Activated T-cell treated with anti-CD3 and anti-CD28 coated beads for 24 hours (primary cell): Measurements from ENCODE around the gene FBXW12.
"Not testable (repeated sequence)": the region's sequence is repeated elsewhere in the genome, so short reads cannot be mapped to it uniquely, and the experiment has no call there.

Experiments
- DNase-seq: peaks from one replicate; pipeline ENCODE4 v3.0.0-alpha.2; 2020; ENCODE audit warnings: low read depth

FBXW12 gene

DNA sequence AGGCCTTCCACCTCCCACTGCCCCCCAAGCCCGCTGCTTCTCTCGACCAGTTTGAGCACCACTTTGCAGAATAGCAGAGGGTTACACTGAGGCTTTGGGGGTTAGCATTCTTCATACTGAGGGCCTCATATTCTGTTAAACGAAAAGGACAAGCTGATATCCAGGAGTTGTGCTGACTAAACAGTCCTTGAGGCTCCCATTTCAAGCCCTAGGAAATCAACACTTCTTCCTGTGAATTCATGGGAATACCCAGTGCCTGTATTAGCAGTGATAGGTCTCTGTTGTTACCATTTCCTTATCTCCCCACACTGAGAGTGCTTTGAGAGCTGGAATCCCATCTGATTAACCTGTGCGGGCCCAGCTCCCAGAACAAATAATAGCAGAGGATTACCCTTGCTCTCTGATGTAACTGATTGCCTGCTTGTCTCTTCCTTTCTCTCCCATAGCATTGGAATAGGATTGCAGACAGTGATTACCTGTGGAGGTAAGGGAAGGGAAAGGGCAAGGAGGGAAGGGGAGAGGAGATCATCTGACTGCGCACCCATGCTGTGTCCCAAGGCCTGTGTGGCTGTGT lies 930 bp downstream of the FBXW12 start:
- no peak for DNase-seq

DNA sequence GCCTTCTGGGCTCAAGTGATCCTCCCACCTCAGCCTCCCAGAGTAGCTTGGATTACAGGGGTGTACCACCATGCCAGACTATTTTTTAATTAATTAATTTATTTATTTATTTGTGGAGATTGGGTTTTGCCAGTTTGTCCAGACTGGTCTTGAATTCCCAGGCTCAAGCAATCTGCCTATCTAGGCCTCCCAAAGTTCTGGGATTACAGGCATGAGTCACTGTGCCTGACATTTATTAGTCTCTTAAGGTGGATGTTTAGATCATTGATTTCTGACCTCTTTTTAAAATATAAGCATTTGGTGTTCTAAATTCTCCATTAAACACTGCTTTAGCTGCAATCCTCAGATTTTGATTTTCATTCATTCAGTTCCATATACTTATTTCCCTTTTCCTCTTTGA lies 15.6 kb downstream of the FBXW12 start:
- DNase-seq = no peak

DNA sequence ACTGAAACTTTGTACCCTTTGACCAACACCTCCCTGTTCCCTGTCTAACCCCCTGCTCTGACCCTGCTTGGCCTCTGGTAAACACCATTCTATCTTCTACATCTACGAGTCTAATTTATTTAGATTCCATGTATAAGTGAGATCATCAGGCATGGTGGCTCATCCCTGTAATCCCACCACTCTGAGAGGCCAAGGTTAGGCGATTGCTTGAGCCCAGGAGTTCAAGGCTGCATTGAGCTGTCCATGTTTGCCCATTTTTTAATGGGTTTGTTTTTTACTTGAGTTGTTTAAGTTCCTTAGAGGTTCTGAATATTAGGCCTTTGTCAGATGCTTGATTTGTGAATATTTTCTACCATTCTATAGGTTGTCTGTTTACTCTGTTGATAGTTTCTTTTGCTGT lies 16.9 kb downstream of the FBXW12 start:
- DNase-seq = no peak

DNA sequence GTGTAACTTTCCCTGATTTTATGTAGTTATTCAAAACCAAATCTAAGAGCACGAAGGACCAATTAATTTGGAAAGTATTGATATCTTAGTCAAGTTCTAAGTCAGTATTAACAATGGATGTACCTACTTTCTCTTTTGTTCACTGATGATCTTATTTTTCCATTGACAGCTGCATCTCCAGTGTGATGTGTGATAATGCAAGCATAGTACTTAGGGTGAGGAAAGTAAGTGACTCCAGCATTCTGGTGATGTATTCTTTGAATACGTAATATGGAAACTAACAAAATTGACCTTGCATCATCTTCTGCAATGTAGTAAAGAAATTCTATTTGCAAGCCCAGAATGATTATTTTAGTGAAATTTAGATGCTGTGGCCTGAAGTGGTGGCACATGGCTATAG lies 22.4 kb downstream of the FBXW12 start:
- DNase-seq = no peak

DNA sequence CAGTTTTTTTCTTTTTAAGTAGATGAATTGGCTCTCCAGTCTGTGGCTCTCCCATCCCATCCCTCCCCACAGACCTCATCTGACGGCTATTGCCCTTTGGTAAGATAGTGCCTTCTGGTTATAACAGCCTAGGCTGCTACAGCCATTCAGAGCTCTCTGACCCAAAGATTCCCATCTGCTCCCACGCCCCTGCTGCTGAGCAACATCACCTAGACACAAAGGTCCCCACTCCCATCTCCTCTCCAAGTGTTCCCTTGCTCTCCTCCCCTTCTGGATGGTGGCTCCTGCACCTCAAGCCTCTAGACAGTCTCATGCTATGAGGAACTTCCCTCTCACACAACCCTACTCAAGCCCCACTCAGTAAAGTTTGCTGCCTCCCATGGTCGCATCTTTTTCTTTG lies 23.7 kb downstream of the FBXW12 start:
- DNase-seq = no peak

DNA sequence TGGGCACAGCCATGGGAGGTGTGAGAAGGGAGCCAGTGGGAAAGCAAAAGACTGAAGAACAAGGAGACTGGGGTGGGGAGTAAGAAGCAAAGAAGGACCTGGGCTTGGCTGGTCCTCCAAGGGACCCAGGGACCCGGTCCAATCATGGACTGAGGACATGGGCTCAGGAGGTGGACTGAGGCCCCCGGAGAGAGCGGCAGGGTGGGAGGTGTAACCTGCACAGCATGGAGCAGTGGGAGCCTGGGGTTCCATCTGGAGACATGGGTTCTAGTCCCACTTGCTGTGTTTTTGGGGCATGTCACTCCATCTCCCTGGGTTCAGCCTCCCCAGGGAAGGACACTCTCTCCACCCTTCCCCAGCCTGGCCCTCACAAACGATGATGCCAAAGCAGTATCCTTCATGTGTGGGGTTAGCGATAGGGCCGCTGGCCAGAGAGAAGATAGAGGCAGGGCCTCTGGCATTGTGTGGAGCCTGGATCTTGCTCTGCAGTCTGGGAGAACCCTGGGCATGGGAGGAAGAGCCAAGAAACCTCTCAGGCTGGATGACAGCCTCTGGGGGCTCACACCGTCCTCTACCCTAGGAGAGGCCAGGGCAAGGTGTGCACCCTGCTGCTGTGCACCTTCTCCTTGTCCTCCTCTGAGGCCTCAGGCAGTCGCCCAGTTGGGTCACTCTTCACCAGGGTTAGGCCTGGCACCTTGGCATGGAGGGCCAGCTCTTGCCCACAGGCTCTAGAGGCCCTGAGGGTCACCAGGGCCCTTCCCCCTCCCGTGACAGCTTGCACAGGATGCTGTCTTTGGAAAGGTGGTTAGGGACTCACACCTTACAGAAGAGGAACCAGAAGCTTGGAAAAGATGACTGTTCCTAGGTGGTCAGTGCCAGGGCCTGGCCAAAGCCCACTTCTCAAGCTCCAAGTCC lies 26.0 kb downstream of the FBXW12 start:
- DNase-seq = no peak

DNA sequence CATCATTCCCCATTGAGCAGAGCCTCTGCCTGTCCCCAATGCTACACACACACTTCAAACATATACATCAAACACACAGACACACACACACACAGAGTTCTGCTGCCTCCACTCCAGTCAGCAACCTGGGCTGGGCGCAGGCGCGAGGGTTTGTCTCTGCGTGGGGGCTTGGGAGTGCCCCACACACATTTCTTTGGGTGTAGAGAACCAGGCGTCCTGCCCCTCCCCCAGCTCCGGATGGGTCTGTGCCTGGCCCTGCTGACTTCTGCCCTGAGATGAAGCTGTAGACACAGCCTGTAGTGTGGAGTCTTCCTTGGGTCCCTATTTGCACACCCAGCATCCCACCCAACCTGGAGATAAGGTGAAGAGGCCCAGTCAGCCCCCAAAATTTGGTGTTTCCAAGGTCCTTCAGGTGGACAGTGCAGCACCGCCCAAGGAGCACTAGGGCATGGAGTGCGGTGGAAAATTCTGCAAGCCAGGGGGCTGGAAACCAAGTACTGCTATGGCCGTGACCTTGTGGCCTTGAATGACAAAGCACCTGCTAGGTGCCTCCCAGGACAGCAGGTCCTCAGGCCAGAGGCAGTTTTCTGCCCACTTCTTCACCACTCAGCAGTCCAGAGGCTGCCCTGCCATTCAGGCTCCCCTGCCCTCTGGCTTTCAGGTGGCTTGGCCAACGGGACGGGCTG lies 26.8 kb downstream of the FBXW12 start:
- no peak for DNase-seq

DNA sequence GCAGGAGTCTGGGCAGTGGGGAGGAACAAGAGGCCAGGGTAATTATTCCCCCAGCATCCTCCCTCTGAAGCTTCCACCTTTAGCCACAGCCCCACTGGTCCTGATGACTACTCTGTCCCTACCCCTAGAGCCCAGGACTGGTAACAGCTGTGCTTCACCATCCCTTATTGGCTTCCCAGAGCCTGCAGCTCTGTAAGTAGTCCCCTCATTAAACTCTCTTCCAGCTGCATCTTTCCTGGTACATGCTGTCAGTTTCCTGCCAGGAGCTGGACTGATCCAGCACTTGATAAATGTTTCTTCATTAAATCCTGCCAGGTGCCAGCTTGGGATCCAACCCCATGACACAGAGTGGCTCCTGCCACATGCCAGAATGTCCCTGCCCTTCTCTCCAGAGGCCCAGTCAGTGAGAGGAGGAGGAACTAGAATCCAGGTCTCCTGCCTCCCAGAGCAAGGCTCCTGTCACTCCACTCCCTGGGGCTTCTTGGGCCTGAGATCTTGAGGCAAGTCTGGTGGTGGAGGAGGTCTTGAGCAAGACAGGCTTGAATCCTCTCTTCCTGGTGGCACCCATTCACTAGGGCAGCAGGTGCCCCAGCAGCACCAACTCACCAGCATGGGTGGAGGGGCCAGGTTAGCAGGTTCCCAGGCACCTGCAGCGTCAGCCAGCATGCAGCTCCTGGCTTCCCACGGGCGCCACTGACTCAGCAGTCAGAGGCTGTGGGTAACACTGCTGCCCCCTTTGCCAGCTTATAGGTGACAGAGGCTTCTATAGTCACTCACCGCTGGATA lies 27.6 kb downstream of the FBXW12 start:
- no peak for DNase-seq

DNA sequence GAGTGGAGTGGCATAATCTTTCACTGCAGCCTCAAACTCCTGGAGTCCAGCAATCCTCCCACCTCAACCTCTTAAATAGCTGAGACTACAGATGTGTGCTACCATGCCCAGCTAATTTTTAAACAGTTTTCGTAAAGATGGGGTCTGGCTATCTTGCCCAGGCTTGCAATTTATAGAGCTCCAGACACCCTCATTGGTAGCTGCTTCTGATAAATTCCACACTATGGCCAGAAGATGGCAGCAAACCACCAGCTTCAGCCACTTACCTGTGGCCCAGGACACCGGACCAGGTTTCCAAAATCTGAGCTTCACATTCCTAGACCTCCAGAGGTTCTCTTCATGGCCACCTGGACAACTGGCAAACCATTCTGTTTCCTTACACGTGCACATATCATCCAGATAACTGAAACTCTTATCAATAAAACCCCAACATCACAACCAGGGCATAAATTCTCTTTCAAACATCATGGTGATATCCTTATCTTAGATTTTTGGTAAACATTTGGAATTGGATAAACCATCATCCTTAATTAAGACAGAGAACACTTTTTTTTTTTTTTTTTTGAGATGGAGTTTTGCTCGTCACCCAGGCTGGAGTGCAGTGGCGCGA lies 28.9 kb downstream of the FBXW12 start:
- DNase-seq = peak; percentile 44

DNA sequence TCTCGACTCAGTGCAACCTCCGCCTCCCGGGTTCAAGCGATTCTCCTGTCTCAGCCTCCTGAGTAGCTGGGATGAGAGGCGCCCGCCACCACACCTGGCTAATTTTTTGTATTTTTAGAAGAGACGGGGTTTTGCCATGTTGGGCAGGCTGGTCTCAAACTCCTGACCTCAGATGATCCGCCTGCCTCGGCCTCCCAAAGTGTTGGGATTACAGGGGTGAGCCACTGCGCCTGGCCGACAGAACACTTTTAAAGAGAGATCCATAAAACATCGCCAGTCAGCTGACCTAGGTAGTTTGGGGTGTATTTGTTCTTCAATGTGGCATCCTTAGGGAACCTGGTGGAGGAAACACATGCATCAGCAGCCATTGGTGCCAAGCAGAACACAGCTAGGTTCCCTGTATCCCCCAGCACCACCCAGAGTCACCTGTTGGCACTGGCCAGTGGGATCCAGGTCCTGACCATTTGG lies 29.4 kb downstream of the FBXW12 start:
- not testable (repeated sequence) for DNase-seq

DNA sequence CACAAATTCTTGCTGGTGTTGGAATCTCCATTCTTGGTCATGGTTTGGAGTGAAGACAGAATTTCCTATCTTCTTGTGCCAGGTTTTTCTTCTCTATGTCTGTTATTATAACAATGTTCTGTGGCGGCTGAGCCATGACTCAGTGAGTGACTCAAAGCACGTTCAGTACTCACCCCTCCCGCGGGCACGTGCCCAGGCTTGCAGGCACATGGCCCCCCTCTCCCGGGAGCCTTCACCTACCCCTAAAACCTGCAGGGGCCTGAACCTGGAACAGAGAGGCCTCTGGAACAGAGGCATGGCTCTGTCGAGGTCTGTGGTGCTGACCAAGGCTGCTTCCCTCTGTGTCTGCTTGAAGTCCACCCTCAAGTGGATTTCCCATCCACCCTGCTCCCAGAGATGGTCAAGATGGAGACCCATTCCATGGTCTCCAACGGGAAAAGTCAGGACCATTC lies 30.3 kb downstream of the FBXW12 start:
- no peak for DNase-seq

DNA sequence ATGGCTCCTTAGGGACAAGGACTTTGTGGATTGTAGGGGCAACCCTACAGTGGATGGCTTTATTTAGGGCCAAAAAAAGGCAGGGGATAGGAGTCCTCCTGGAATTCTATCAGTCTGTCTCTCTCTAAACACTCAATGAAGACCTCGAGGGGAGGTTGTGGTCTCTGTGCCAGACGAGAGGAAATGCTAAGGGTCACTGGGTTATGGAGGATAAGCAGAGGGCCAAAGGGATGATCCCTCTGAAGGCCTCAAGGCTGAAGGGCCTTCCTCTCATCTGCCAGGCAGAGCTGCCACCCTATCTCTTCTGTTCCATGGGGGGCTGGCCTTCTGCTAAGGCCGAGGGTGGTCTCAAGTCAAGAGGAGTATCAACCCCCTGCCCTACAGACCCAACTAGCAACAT lies 30.9 kb downstream of the FBXW12 start:
- no peak for DNase-seq

DNA sequence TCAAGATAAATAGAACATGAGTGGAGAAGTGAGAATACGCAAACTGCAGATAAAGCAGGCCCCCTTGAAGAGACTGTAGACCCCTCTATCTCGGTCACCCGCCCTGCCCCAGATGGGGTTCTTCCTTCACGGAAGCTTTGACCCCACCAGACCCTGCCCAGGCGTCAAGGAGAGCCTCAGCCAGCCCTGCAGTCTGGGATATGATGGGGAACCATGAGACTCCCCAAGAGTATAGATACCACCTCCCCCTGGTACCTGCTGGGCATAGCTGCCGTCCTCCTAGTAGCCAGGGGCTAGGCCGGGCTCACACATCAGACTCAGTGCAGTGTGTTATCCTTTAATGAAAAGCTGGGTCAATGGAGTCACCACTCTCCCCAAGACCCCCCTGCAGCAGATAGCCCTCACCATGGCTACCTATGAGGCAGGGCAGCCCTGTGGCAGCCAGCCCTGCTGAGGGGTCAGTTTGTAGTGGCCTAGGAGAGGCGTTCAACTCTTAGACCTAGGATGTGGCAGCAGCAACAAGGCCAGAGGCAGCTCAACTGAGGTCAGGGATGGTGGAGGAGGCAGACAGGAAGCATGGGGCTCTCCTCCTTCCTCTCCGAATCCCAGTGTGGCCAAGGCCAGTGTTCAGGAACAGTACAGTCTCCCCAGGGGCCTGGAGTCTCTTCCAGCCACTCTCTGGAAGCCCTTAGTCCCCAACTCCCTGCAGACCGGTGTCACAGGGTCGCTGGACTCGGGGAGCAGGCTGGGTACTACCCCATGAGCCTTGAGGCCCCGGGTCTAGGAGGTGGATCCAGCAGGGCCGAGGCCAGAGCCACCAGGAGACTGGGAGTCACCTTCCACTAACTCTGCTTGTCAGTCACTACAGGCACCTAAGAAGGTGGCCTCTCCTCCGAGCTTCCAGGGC lies 31.8 kb downstream of the FBXW12 start:
- DNase-seq = no peak

DNA sequence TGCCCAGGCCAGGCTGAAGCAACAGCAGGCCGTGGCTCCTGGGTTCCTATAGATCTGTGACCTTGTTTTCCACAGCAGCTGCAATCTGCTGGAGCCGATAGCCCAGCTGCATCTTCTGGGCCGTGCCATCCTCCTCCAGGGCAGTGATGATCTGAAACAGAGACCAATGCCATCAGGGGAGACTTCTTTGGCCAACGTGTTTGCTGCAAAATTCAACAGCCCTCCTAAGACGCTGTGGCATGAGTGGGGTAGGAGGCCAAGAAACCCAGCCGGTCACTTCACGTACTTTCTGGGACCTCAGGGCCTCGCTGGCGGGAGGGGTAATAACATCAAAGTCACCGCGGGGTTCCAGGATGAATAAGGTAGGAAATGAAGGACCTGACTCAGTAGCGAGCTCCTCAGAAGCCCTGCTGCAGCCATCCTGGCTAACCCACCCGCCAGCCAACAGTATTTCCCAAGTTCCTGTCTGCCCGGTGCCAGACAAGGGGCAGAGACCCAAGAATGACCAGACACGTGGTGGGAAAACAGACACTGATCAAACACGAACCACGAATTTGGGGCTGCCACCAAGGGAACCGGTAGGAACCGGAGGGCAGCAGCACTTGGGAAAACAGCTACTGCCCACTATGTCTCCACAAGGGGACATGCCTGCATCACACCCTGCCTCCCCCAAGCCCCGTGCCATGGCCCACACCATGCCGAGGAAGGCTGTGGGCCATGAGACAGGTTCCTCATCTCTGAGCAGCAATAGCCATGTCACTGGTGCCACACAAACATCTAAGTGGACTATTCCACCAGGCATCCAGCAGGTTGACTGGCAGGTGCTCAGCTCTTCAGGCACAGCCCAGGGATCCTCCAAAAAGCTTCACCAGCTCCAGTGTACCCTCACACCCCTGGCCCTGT lies 32.7 kb downstream of the FBXW12 start:
- DNase-seq = no peak

DNA sequence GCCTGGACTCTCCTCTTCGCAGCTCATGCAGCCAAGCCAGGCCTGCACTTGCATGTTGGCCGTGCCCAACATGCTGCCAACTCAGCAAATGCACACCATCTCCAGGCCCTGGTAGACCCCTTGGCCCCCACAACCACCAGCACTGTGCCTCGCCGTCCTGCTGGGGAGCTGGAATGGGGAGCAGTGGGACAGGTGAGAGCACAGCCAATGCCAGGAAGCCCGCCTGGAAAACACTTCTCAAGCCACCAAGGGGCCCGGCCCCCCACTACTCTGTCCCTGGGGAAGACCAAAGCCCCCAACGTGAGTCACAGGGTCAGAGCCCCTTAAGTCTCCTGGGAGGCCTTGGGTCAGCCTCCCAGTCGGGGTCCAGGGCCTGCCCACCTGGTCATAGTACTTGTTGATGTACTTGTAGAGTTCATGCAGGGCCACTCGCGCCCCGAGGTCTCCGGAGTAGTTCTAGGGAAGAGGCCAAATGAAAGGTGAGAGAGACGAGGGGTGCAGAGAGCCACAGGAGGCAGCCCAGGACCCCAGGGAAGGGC lies 33.4 kb downstream of the FBXW12 start:
- no peak for DNase-seq

DNA sequence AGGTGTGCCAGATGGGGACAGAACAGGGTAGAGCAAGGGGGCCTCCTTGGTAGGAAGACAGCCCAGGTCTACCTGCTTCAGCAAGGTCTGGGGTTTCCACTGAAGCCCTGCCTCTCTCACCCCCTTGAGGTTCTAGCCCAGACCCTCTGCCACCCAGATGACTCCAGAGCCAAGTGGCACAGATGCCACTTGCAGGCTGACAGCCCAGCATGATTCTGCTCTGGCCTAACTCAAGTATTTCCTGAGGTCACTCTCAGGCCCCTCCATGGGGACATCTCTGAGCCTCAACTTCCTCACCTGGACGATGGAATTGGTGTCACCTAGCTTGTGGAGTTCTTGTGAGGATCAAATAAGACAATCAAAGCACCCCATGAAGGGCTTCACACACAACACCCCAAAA lies 34.0 kb downstream of the FBXW12 start:
- no peak for DNase-seq

DNA sequence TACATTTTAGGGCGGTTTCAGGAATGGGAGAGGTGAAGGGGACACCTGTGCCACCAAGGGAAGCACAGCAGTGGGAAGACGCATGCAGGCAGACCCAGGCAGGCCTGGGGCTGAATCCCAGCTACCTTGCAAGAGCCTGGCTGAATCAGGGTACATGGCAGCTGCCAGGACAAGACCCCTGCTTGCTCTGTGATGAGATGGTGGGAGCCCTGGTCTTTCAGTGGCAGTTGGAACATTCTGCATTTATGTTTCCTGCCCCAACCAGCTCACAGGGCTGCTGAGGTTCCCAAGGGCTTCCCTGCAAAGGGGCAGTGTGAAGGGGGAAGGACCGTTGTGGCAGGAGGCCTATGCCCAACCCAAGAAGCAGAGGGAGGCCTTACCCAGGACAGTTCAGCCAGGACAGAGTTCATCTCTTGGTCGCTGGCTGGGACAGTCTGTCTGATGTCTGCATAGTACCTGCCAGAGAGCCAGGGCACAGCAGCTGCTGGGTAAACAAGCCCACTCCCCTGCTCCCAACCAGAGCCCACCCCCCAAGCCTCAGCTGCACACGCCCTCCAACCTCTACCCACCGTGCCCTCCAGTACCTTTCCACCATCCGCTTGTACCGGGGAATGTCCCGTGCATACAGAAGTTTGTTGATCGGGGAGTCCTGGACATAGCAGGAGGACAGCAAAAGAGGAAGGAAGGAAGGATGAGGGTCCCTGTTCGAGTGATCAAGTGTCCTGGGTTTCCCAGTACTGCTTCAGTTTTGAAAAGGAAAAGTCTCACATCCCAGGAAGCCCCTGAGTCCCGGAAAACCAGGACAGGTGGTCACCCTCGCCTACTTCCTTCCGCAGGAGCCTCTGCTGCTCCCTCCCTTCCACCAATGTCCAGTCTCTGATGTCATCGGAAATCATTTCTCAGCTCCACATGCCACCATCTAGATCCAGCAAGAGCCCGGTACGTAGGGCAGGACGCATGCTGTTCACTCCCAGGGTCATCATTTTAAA lies 34.7 kb downstream of the FBXW12 start:
- DNase-seq = no peak

DNA sequence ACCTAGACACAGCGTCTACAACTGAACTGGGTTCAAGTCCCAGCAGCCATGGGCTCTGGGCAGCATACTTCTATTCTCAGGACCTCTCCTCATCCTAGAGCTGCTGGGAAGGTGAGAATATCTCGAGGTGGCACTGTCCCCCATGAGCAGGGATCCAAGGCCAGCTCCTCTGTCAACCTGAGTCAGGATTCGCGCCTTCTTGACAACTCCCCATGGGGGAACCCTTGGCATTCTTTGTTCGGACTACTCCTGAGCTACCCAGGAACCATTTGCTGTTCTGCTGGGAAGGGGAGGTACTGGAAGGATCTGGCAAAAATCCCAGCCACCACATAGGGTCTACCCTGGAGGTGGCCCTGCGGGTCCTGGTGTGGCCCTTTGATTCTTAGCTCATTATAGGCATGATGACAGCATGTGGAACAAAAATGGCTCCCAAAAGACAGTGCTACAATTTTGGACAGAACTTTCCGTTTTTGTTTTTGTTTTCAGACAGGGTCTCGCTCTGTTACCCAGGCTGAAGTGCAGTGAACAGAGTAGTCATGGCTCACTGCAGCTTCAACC lies 35.6 kb downstream of the FBXW12 start:
- DNase-seq = no peak
